ENCODE data around the gene TRIM24. TPM values are rescaled to one million over a fixed set of nuclear protein-coding genes. Genes with fewer than 3 reads are reported as not detected.

TRIM24 gene
- total RNA-seq, 1 donor from 2014 or later, result 60.3 TPM

- no peak overlapping the region for H3K4me3 ChIP-seq (ENCODE audit: insufficient read depth, low read depth, low read length)
- no peak overlapping the region for H3K27ac ChIP-seq (ENCODE audit: low read depth, low read length)
- Mint-ChIP-seq H3K4me1 (ENCODE audit: low read depth, unreplicated experiment) (no peaks in the 10 kb centered on the region), H3K27ac (ENCODE audit: unreplicated experiment) (no peak overlapping the region), H3K9me3 (ENCODE audit: unreplicated experiment) (peaks cover 38% of the 10 kb centered on the region), H3K36me3 (ENCODE audit: low read depth, unreplicated experiment) (peaks cover 9% of the 10 kb centered on the region), H3K4me3 (ENCODE audit: unreplicated experiment) (no peak overlapping the region), H3K27me3 (ENCODE audit: low read depth, unreplicated experiment) (no peaks in the 10 kb centered on the region)
- TF ChIP-seq, protein P1, sequence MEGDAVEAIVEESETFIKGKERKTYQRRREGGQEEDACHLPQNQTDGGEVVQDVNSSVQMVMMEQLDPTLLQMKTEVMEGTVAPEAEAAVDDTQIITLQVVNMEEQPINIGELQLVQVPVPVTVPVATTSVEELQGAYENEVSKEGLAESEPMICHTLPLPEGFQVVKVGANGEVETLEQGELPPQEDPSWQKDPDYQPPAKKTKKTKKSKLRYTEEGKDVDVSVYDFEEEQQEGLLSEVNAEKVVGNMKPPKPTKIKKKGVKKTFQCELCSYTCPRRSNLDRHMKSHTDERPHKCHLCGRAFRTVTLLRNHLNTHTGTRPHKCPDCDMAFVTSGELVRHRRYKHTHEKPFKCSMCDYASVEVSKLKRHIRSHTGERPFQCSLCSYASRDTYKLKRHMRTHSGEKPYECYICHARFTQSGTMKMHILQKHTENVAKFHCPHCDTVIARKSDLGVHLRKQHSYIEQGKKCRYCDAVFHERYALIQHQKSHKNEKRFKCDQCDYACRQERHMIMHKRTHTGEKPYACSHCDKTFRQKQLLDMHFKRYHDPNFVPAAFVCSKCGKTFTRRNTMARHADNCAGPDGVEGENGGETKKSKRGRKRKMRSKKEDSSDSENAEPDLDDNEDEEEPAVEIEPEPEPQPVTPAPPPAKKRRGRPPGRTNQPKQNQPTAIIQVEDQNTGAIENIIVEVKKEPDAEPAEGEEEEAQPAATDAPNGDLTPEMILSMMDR (IDR thresholded peaks at IDR 0.05; ENCODE audit: insufficient read depth, low read depth, low read length), result no peak
- TF ChIP-seq EZH2 (IDR thresholded peaks at IDR 0.05; ENCODE audit: insufficient read depth, low read length), result no peak
- no peak overlapping the region for H3K9ac ChIP-seq (ENCODE audit: low read length)
- H3K27me3 ChIP-seq (ENCODE audit: insufficient read depth, low read length), result no peaks in the 10 kb centered on the region
- H3K79me2 ChIP-seq (ENCODE audit: insufficient read depth, low read length), result no peaks in the 10 kb centered on the region
- no peaks in the 10 kb centered on the region for H4K20me1 ChIP-seq (ENCODE audit: insufficient read depth, low read length)
- H3K4me1 ChIP-seq (ENCODE audit: insufficient read depth, low read length), result no peaks in the 10 kb centered on the region
- DNase-seq (ENCODE audit: low read depth), result no peak
- no peak overlapping the region for H2AFZ ChIP-seq (ENCODE audit: low read depth, low read length)
- no peaks in the 10 kb centered on the region for H3K36me3 ChIP-seq (ENCODE audit: insufficient read depth, low read length)
- FAIRE-seq, result no peak
- peaks cover 18% of the 10 kb centered on the region for H3K9me3 ChIP-seq (ENCODE audit: insufficient read depth, low read depth, low read length)
- no peak overlapping the region for H3K4me2 ChIP-seq (ENCODE audit: low read length)
These were observed 26.2 kb upstream of the TRIM24 start for GRCh38 chr7:138433583-138434443.

DNA sequence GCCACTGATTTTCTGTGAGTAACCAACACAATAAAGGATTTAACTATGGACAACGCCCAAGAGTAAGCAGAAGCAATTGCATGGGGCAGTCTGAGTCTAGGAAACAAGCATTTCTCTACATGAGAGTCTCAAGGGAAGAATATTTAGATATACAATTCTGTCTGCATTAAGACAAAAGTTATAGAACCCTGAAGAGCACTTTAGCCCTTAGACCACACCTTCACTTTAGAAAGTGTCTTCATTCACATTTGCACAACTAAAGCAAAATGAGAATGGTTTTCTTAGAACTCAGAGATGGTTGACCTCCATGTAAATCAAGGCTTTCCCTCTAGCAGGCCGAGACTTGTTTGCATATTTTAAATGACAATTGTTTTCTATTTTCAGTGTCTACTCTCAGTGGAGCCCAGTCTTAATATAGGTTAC is 25.5 kb upstream of the TRIM24 start:
- Histone ChIP-seq H3K9ac (ENCODE audit: low read length) (no peak overlapping the region), H3K79me2 (ENCODE audit: insufficient read depth, low read length) (no peaks in the 10 kb centered on the region), H4K20me1 (ENCODE audit: insufficient read depth, low read length) (no peaks in the 10 kb centered on the region), H3K27ac (ENCODE audit: low read depth, low read length) (no peak overlapping the region), H3K4me1 (ENCODE audit: insufficient read depth, low read length) (no peaks in the 10 kb centered on the region), H3K4me2 (ENCODE audit: low read length) (no peak overlapping the region), H2AFZ (ENCODE audit: low read depth, low read length) (no peak overlapping the region), H3K36me3 (ENCODE audit: insufficient read depth, low read length) (no peaks in the 10 kb centered on the region), H3K4me3 (ENCODE audit: insufficient read depth, low read depth, low read length) (no peak overlapping the region), H3K9me3 (ENCODE audit: insufficient read depth, low read depth, low read length) (peaks cover 11% of the 10 kb centered on the region), H3K27me3 (ENCODE audit: insufficient read depth, low read length) (no peaks in the 10 kb centered on the region)
- peaks cover 34% of the 10 kb centered on the region for H3K9me3 Mint-ChIP-seq (ENCODE audit: unreplicated experiment)
- H3K27me3 Mint-ChIP-seq (ENCODE audit: low read depth, unreplicated experiment), result no peaks in the 10 kb centered on the region
- TF ChIP-seq, protein P1 (IDR thresholded peaks at IDR 0.05; ENCODE audit: insufficient read depth, low read depth, low read length), result no peak
- no peak for TF ChIP-seq EZH2 (IDR thresholded peaks at IDR 0.05; ENCODE audit: insufficient read depth, low read length)
- H3K4me1 Mint-ChIP-seq (ENCODE audit: low read depth, unreplicated experiment), result no peaks in the 10 kb centered on the region
- H3K4me3 Mint-ChIP-seq (ENCODE audit: unreplicated experiment), result no peak overlapping the region
- no peak for FAIRE-seq
- H3K27ac Mint-ChIP-seq (ENCODE audit: unreplicated experiment), result no peak overlapping the region
- H3K36me3 Mint-ChIP-seq (ENCODE audit: low read depth, unreplicated experiment), result peaks cover 9% of the 10 kb centered on the region
- no peak for DNase-seq (ENCODE audit: low read depth)

Measured in astrocyte (in vitro differentiated cells and primary cell).